Neural crest cell (in vitro differentiated cells): Measurements from ENCODE around the gene GALNTL6. TPM values are rescaled to one million over a fixed set of nuclear protein-coding genes. Genes with fewer than 3 reads are reported as not detected.
"Not testable (repeated sequence)": the region's sequence is repeated elsewhere in the genome, so short reads cannot be mapped to it uniquely, and the experiment has no call there.

Experiments used
- DNase-seq: peaks from one replicate; pipeline ENCODE4 v3.0.0; 2021; ENCODE audit warnings: low read depth, mixed read lengths, low spot score
- H3K27ac Mint-ChIP-seq: one replicate; pipeline ENCODE4 v1.8.0; 2021; ENCODE audit warnings: mild to moderate bottlenecking, mixed read lengths; ENCODE audit not compliant: unreplicated experiment
- H3K27me3 Mint-ChIP-seq: 2 replicates; pipeline ENCODE4 v1.8.0; 2021; ENCODE audit warnings: low read depth, mild to moderate bottlenecking, mixed read lengths
- H3K36me3 Mint-ChIP-seq: 2 replicates; pipeline ENCODE4 v1.8.0; 2021; ENCODE audit warnings: low read depth, mild to moderate bottlenecking, mixed read lengths
- H3K4me1 Mint-ChIP-seq: 2 replicates; pipeline ENCODE4 v1.8.0; 2021; ENCODE audit warnings: mixed read lengths
- H3K4me3 Mint-ChIP-seq: one replicate; pipeline ENCODE4 v1.8.0; 2021; ENCODE audit warnings: mild to moderate bottlenecking, mixed read lengths
- H3K9me3 Mint-ChIP-seq: 2 replicates; pipeline ENCODE4 v1.8.0; 2021; ENCODE audit warnings: mixed read lengths
- total RNA-seq: library from RNA; stranded (reverse); gene quantifications from 2 replicates; pipeline ENCODE4 v1.2.1, GENCODE V29; 2021
- TF ChIP-seq, protein P1 (sequence below): fragments of 200-600 bp; sonication (generic); conservative IDR thresholded peaks from 2 replicates; pipeline ENCODE4 v1.5.0; 2021; ENCODE audit warnings: antibody characterized with exemption, mild to moderate bottlenecking

The GALNTL6 gene
- total RNA-seq, 1 donor from 2014 or later = 0.07 TPM

DNA sequence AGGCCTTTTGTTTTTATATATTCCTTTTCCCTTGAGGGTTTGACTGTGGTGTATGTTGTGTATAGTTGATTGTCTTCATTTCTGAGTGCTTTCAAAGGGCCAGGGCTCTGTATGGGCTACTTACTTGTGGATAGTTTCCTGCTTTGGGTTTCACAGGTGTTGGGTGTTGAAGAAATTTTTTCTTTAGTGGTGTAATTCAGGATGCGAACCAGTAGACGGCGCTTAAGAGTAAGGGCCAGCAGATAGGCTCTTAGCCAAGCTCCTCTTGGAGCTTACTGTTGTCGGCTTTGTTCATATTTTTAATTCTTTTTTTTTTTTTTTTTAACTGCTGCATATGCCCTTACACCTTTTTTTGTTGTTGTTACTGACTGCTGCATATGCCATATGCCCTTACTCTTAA, 1079.1 kb downstream of the GALNTL6 start:
- peaks cover 19% of the 10 kb centered on the region for H3K36me3 Mint-ChIP-seq
- H3K4me1 Mint-ChIP-seq = no peaks in the 10 kb centered on the region
- no peak overlapping the region for H3K27ac Mint-ChIP-seq
- no peak overlapping the region for H3K4me3 Mint-ChIP-seq
- TF ChIP-seq, protein P1, sequence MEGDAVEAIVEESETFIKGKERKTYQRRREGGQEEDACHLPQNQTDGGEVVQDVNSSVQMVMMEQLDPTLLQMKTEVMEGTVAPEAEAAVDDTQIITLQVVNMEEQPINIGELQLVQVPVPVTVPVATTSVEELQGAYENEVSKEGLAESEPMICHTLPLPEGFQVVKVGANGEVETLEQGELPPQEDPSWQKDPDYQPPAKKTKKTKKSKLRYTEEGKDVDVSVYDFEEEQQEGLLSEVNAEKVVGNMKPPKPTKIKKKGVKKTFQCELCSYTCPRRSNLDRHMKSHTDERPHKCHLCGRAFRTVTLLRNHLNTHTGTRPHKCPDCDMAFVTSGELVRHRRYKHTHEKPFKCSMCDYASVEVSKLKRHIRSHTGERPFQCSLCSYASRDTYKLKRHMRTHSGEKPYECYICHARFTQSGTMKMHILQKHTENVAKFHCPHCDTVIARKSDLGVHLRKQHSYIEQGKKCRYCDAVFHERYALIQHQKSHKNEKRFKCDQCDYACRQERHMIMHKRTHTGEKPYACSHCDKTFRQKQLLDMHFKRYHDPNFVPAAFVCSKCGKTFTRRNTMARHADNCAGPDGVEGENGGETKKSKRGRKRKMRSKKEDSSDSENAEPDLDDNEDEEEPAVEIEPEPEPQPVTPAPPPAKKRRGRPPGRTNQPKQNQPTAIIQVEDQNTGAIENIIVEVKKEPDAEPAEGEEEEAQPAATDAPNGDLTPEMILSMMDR = peak; percentile 57
- no peak for DNase-seq
- H3K9me3 Mint-ChIP-seq = peaks cover 38% of the 10 kb centered on the region
- H3K27me3 Mint-ChIP-seq = no peaks in the 10 kb centered on the region

DNA sequence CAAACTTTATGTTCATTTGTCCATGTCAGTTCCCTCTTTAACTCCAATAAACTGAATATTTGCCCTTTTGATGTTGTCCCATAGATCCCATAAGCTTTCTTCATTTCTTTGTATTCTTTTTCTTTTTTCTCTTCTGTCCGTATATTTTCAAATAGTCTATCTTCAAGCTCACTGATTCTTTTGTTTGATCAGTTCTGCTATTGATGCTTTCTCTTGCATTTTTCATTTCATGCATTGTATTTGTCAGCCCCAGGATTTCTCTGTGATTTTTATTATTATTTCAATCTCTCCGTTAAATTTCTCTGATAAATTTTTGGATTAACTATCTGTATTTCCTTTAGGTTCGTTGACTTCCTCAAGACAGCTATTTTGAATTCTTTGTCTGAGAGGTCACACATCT, 1082.5 kb downstream of the GALNTL6 start:
- no peak overlapping the region for H3K27ac Mint-ChIP-seq

DNA sequence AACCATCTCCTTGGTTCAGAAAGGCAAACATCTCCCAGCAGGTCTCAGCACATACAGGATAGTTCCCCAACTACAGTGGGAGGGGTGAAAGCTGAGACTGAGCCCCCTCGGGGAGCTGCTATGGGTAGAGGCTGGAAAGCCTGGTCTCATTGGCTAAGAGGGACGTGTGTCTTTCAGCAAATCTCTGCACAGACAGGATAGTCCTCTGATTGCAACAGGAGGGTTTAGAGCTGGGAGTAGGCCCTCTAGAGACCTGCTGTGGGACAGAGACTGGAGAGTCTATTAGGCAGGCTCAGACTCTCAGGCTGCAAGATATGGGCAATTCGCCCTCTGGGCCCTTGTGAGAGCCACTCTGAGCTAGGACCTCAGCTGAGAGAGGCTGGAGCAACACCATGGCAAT, 1083.8 kb downstream of the GALNTL6 start:
- Mint-ChIP-seq H3K4me3 (no peak overlapping the region), H3K27ac (no peak overlapping the region)

More for the DNA sequence above, 1082.5 kb downstream of the GALNTL6 start:
- H3K9me3 Mint-ChIP-seq = peaks cover 36% of the 10 kb centered on the region
- DNase-seq = no peak
- H3K4me3 Mint-ChIP-seq = no peak overlapping the region
- TF ChIP-seq, protein P1 = no peak
- H3K36me3 Mint-ChIP-seq = peaks cover 10% of the 10 kb centered on the region
- no peaks in the 10 kb centered on the region for H3K27me3 Mint-ChIP-seq
- H3K4me1 Mint-ChIP-seq = peaks cover 5% of the 10 kb centered on the region

DNA sequence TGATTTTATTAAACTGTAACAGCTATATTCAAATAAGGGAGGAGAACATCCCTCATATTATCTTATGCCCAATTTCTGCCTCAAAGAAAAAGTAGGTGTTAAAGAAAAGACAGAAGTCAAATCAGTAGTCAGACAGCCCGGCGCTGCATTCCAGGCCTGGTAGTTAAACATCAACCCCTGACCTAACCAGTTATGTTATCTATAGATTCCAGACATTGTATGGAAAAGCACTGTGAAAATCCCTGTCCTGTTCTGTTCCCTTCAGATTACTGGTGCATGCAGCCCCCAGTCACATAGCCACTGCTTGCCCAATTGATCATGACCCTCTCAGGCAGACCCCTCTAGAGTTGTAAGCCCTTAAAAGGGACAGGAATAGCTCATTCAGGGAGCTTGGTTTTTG, 1085.5 kb downstream of the GALNTL6 start:
- no peaks in the 10 kb centered on the region for H3K27me3 Mint-ChIP-seq
- TF ChIP-seq, protein P1 = no peak
- H3K27ac Mint-ChIP-seq = no peak overlapping the region
- H3K4me1 Mint-ChIP-seq = peaks cover 24% of the 10 kb centered on the region
- H3K4me3 Mint-ChIP-seq = no peak overlapping the region
- peaks cover 10% of the 10 kb centered on the region for H3K36me3 Mint-ChIP-seq
- H3K9me3 Mint-ChIP-seq = peaks cover 29% of the 10 kb centered on the region
- no peak for DNase-seq

More for the DNA sequence above, 1083.8 kb downstream of the GALNTL6 start:
- H3K4me1 Mint-ChIP-seq = peaks cover 19% of the 10 kb centered on the region
- DNase-seq = no peak
- TF ChIP-seq, protein P1 = no peak
- H3K36me3 Mint-ChIP-seq = peaks cover 10% of the 10 kb centered on the region
- peaks cover 33% of the 10 kb centered on the region for H3K9me3 Mint-ChIP-seq
- H3K27me3 Mint-ChIP-seq = no peaks in the 10 kb centered on the region

DNA sequence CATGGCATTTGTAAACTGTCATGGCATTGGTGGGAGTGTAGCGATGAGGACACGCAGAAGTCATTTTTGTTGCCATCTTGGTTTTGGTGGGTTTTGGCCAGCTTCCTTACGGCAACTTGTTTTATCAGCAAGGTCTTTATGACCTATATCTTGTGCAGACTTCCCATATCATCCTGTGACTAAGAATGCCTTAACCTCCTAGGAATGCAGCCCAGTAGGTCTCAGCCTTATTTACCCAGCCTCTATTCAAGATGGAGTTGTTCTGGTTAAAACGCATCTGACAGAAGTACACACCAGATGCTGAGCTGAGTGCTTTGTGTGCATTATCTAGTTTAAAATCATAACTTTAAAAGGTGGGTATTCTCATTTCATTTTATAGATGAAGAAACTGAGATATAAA, 1086.7 kb downstream of the GALNTL6 start:
- Mint-ChIP-seq H3K27me3 (no peaks in the 10 kb centered on the region), H3K4me3 (no peak overlapping the region), H3K9me3 (peaks cover 19% of the 10 kb centered on the region), H3K27ac (no peak overlapping the region), H3K4me1 (peaks cover 31% of the 10 kb centered on the region), H3K36me3 (peaks cover 10% of the 10 kb centered on the region)
- TF ChIP-seq, protein P1 = no peak
- DNase-seq = no peak

DNA sequence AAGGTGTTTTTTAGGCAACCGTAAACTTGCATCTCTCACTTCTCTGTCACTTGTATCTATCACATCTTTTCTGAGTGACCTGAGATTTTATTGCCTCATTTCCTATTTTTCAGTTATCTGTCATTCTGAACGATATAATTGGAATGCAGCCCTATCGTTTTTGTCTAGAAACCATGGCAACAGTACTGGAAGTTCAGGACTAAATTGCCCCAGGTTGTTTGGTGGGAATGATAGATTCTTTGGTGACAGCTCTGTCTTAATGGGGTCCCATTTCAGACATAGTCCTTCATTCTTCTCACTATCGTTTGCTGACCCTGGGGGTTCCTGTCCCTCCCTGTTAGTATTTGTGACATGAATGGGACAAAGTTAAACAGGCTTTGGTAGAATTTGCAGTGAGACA, 1087.7 kb downstream of the GALNTL6 start:
- TF ChIP-seq, protein P1 = no peak
- Mint-ChIP-seq H3K9me3 (peaks cover 17% of the 10 kb centered on the region), H3K36me3 (peaks cover 6% of the 10 kb centered on the region), H3K27me3 (no peaks in the 10 kb centered on the region), H3K27ac (peak overlapping the region; percentile 74), H3K4me1 (peaks cover 31% of the 10 kb centered on the region), H3K4me3 (no peak overlapping the region)
- no peak for DNase-seq

DNA sequence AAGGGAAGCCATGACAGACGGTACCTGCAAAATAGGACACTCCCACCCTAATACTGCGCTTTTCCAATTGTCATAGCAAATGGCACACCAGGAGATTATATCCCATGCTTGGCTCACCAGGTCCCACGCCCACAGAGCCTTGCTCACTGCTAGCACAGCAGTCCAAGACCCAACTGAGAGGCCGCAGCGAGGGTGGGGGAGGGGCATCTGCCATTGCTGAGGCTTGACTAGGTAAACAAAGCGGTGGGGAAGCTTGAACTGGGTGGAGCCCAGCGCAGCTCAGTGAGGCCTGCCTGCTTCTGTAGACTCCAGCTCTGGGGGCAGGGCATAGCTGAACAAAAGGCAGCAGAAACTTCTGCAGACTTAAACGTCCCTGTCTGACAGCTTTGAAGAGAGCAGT, 1099.3 kb downstream of the GALNTL6 start:
- not testable (repeated sequence) for H3K4me3 Mint-ChIP-seq, DNase-seq, H3K27ac Mint-ChIP-seq, H3K4me1 Mint-ChIP-seq, H3K27me3 Mint-ChIP-seq
- Mint-ChIP-seq H3K9me3 (peaks cover 17% of the 10 kb centered on the region), H3K36me3 (peaks cover 12% of the 10 kb centered on the region)

DNA sequence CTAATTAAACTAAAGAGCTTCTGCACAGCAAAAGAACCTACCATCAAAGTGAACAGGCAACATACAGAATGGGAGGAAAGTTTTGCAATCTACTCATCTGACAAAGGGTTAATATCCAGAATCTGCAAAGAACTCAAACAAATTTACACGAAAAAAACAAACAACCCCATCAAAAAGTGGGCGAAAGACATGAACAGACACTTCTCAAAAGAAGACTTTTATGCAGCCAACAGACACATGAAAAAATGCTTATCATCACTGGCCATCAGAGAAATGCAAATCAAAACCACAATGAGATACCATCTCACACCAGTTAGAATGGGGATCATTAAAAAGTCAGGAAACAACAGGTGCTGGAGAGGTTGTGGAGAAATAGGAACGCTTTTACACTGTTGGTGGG, 1104.2 kb downstream of the GALNTL6 start:
- not testable (repeated sequence) for DNase-seq, H3K27me3 Mint-ChIP-seq

More for the DNA sequence above, 1104.2 kb downstream of the GALNTL6 start:
- Mint-ChIP-seq H3K9me3 (peaks cover 18% of the 10 kb centered on the region), H3K36me3 (peaks cover 15% of the 10 kb centered on the region)
- H3K4me1 Mint-ChIP-seq, H3K4me3 Mint-ChIP-seq, H3K27ac Mint-ChIP-seq: not testable (repeated sequence)
